Thyroid gland (tissue), 4 donors: ENCODE measurements around the gene CA14. TPM values are rescaled to one million over a fixed set of nuclear protein-coding genes. Genes with fewer than 3 reads are reported as not detected.
A peak's percentile ranks its signal among the peaks of the same experiment; 100 is the strongest.
"Not testable (repeated sequence)": the region's sequence is repeated elsewhere in the genome, so short reads cannot be mapped to it uniquely, and the experiment has no call there.

ENCODE experiments used
- DNase-seq, 2 donors: peaks; one replicate each; pipeline ENCODE4 v3.0.0-alpha.2; 2019
- H3K27ac ChIP-seq, 3 donors: fragments of 200-600 bp; sonication (generic); 1 replicate in 2 of 3; 2 replicates in 1 of 3; pipeline ENCODE4 v1.5.1; 2016 to 2019; ENCODE audit warnings: mild to moderate bottlenecking in 1 of 3, moderate library complexity in 1 of 3
- H3K27me3 ChIP-seq: fragments of 200-600 bp; sonication (generic); one replicate; pipeline ENCODE4 v1.5.1; 2019
- H3K36me3 ChIP-seq, 2 donors: fragments of 200-600 bp; sonication (generic); one replicate each; pipeline ENCODE4 v1.5.1; 2016 to 2019
- H3K4me1 ChIP-seq, 2 donors: fragments of 200-600 bp; sonication (generic); one replicate each; pipeline ENCODE4 v1.5.1; 2017 to 2019
- H3K4me3 ChIP-seq, 3 donors: fragments of 200-600 bp; sonication (generic); replicated peaks in 1 of 3; 1 replicate in 2 of 3; 2 replicates in 1 of 3; pipeline ENCODE4 v1.5.1; 2016; ENCODE audit warnings: mild to moderate bottlenecking in 1 of 3
- H3K9me3 ChIP-seq: fragments of 200-600 bp; sonication (generic); one replicate; pipeline ENCODE4 v1.5.1; 2017
- CTCF ChIP-seq, 6 experiments: fragments of 200-600 bp in 3 of 6; fragments of 450-650 bp in 3 of 6; sonication (generic) in 3 of 6; IDR thresholded peaks; one replicate each; pipeline ENCODE4 v1.5.1; 2016 to 2019; ENCODE audit warnings: antibody characterized with exemption in 6 of 6, mild to moderate bottlenecking in 2 of 6, inconsistent platforms in 1 of 6, moderate library complexity in 1 of 6
- POLR2A ChIP-seq, 2 donors: fragments of 450-650 bp; IDR thresholded peaks; one replicate each; pipeline ENCODE4 v1.6.1; 2017; ENCODE audit warnings: antibody characterized with exemption in 2 of 2, mild to moderate bottlenecking in 2 of 2, moderate library complexity in 1 of 2
- WGBS, 2 donors: methylation state at CpG; one replicate each; pipeline ENCODE4 v1.1.5; 2017; 5-methylcytosine and 5-hydroxymethylcytosine counted together
- intact Hi-C: fragments of 100-400 bp; cut with DNase I; formaldehyde crosslinking; loops from one replicate; pipeline ENCODE4 v1.15.1; 2023
- total RNA-seq, 4 donors: library from RNA; depleted of rRNA; stranded (reverse); fragments of >200 nt; gene quantifications; one replicate each; pipeline ENCODE4 v1.2.3, GENCODE V29; 2016

The CA14 gene
- total RNA-seq, 4 donors from 2014 or later, result 0.22 to 0.27 TPM; not detected in 2

- no peaks in the 10 kb centered on the region for H3K27me3 ChIP-seq
- intact Hi-C loops, result no loop called here
- H3K27ac ChIP-seq, result peak overlapping the region; percentile 44 to 69 (median 67)
Measured at GRCh38 chr1:150213170-150214098, 44.1 kb upstream of the CA14 start.

GRCh38 chr1:150214099-150214756 is 43.3 kb upstream of the CA14 start:
- peak overlapping the region; percentile 44 to 69 (median 67) for H3K27ac ChIP-seq
- H3K36me3 ChIP-seq, H3K4me1 ChIP-seq, H3K9me3 ChIP-seq, H3K27me3 ChIP-seq, intact Hi-C loops: not testable (repeated sequence)
- peak in 1 of 2 donors; percentile 17 for DNase-seq
- peak overlapping the region in 1 of 3 donors; percentile 13 for H3K4me3 ChIP-seq
- WGBS, 2 donors, result 69 to 70% methylated on average over 18 of the region's 18 CpGs

More at GRCh38 chr1:150213170-150214098, 44.1 kb upstream of the CA14 start:
- Histone ChIP-seq H3K4me1 (peaks cover 5% of the 10 kb centered on the region in 2 donors), H3K36me3 (no peaks in the 10 kb centered on the region), H3K4me3 (peak overlapping the region in 1 of 3 donors; percentile 13), H3K9me3 (no peaks in the 10 kb centered on the region)
- TF ChIP-seq POLR2A (IDR thresholded peaks at IDR 0.05) (peak in 1 of 2 donors; percentile 64), CTCF (IDR thresholded peaks at IDR 0.05) (peak in 2 of 6 experiments; percentile 31 to 38)
- 17 to 22% methylated on average over 31 to 38 of the region's 38 CpGs for WGBS, 2 donors
- DNase-seq, result peak; percentile 96 to 97

GRCh38 chr1:150215855-150216254 is 41.7 kb upstream of the CA14 start:
- H3K4me3 ChIP-seq, DNase-seq, H3K36me3 ChIP-seq, H3K27ac ChIP-seq, H3K4me1 ChIP-seq, intact Hi-C loops, H3K9me3 ChIP-seq, H3K27me3 ChIP-seq: not testable (repeated sequence)
- WGBS, 2 donors, result 95% methylated on average over 6 of the region's 6 CpGs

GRCh38 chr1:150221552-150221951 is 36.0 kb upstream of the CA14 start:
- no peaks in the 10 kb centered on the region for H3K4me1 ChIP-seq
- WGBS, 2 donors, result 94 to 95% methylated on average over 2 of the region's 2 CpGs
- no peaks in the 10 kb centered on the region for H3K27me3 ChIP-seq
- TF ChIP-seq POLR2A (IDR thresholded peaks at IDR 0.05) (no peak), CTCF (IDR thresholded peaks at IDR 0.05) (peak in 4 of 6 experiments; percentile 14 to 50 (median 17))
- no peak overlapping the region for H3K27ac ChIP-seq
- intact Hi-C loops, result no loop called here
- DNase-seq, result no peak
- no peak overlapping the region for H3K4me3 ChIP-seq
- H3K9me3 ChIP-seq, result no peaks in the 10 kb centered on the region
- peaks cover 15 to 26% of the 10 kb centered on the region in 2 donors for H3K36me3 ChIP-seq

- no peak overlapping the region for H3K4me3 ChIP-seq
- TF ChIP-seq POLR2A (IDR thresholded peaks at IDR 0.05) (no peak), CTCF (IDR thresholded peaks at IDR 0.05) (no peak)
- DNase-seq, result no peak
- no peaks in the 10 kb centered on the region for H3K27me3 ChIP-seq
- 90 to 94% methylated on average over 1 of the region's 1 CpG for WGBS, 2 donors
- no peak overlapping the region for H3K27ac ChIP-seq
- H3K4me1 ChIP-seq, result no peaks in the 10 kb centered on the region
- intact Hi-C loops, result no loop called here
- peaks cover 20 to 26% of the 10 kb centered on the region in 2 donors for H3K36me3 ChIP-seq
- H3K9me3 ChIP-seq, result no peaks in the 10 kb centered on the region
Measured at GRCh38 chr1:150224983-150225382, 32.6 kb upstream of the CA14 start.

GRCh38 chr1:150225546-150225945 is 32.0 kb upstream of the CA14 start:
- Histone ChIP-seq H3K36me3 (peaks cover 20 to 26% of the 10 kb centered on the region in 2 donors), H3K27ac (no peak overlapping the region), H3K27me3 (no peaks in the 10 kb centered on the region), H3K9me3 (no peaks in the 10 kb centered on the region), H3K4me1 (no peaks in the 10 kb centered on the region), H3K4me3 (no peak overlapping the region)
- intact Hi-C loops, result no loop called here
- DNase-seq, result no peak
- TF ChIP-seq CTCF (IDR thresholded peaks at IDR 0.05), result no peak
- no peak for TF ChIP-seq POLR2A (IDR thresholded peaks at IDR 0.05)
- 97 to 100% methylated on average over 1 of the region's 1 CpG for WGBS, 2 donors
